ENCODE data around the gene KRTAP10-9.
"Not testable (repeated sequence)": the region's sequence is repeated elsewhere in the genome, so short reads cannot be mapped to it uniquely, and the experiment has no call there.

KRTAP10-9 gene

GRCh38 chr21:44658913-44659595 lies 32.2 kb downstream of the KRTAP10-9 start:
- no peak overlapping the region for H3K4me3 ChIP-seq (ENCODE audit: low read depth, low read length)
- no peak for TF ChIP-seq CTCF (IDR thresholded peaks at IDR 0.05; ENCODE audit: low read depth, low read length, missing control alignments)
- no peak for DNase-seq
- H3K36me3 ChIP-seq (replicated peaks), result no peaks in the 10 kb centered on the region
- in situ Hi-C loops (cut with HindIII; ENCODE audit: low pct_ligation_motif_present, low sequenced_read_pairs), result no loop called here
- no peaks in the 10 kb centered on the region for H3K27me3 ChIP-seq (replicated peaks)
- no peak overlapping the region for H3K27ac ChIP-seq

- H3K27ac ChIP-seq; DNase-seq; in situ Hi-C loops (cut with HindIII; ENCODE audit: low pct_ligation_motif_present, low sequenced_read_pairs); H3K4me3 ChIP-seq (ENCODE audit: low read depth, low read length); H3K36me3 ChIP-seq (replicated peaks); H3K27me3 ChIP-seq (replicated peaks): not testable (repeated sequence)
Observed at GRCh38 chr21:44661567-44661966, 34.7 kb downstream of the KRTAP10-9 start.

- DNase-seq, result no peak
- no peaks in the 10 kb centered on the region for H3K36me3 ChIP-seq (replicated peaks)
- in situ Hi-C loops (cut with HindIII; ENCODE audit: low pct_ligation_motif_present, low sequenced_read_pairs), result no loop called here
- no peak overlapping the region for H3K4me3 ChIP-seq (ENCODE audit: low read depth, low read length)
- H3K27ac ChIP-seq, result no peak overlapping the region
- no peak for TF ChIP-seq CTCF (IDR thresholded peaks at IDR 0.05; ENCODE audit: low read depth, low read length, missing control alignments)
- H3K27me3 ChIP-seq (replicated peaks), result no peaks in the 10 kb centered on the region
Observed at GRCh38 chr21:44664691-44665090, 37.8 kb downstream of the KRTAP10-9 start.

GRCh38 chr21:44666401-44667320 lies 39.8 kb downstream of the KRTAP10-9 start, which contains the start of gene KRTAP12-2:
Gene KRTAP12-2 (minus strand): TSS chr21:44666927. CDS start chr21:44666886, 41 bp downstream.
- TF ChIP-seq CTCF (IDR thresholded peaks at IDR 0.05; ENCODE audit: low read depth, low read length, missing control alignments), result no peak
- Histone ChIP-seq H3K27me3 (replicated peaks) (no peaks in the 10 kb centered on the region), H3K36me3 (replicated peaks) (no peaks in the 10 kb centered on the region), H3K27ac (no peak within 1 kb of the TSS), H3K4me3 (ENCODE audit: low read depth, low read length) (no peak within 1 kb of the TSS)
- DNase-seq, result no peak
- in situ Hi-C loops (cut with HindIII; ENCODE audit: low pct_ligation_motif_present, low sequenced_read_pairs), result no loop called here

DNA sequence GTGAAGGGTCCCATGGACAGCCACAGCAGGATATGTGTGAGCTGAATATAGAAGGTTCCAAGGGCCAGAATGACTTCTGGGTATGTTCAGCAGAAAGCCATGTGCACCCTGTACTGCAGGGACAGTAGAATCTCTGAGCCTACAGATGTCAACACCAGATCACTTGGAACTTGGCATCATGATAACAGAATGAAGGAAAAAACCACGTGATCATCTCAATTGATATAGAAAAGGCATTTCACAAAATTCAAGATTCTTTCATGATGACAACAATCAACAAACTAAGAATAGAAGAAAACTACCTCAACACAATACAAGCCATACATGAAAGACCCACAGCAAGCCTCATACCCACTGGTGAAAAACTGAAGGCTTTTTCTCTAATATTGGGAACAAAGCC lies 40.7 kb downstream of the KRTAP10-9 start:
- no peak for TF ChIP-seq CTCF (IDR thresholded peaks at IDR 0.05; ENCODE audit: low read depth, low read length, missing control alignments)
- no peak overlapping the region for H3K4me3 ChIP-seq (ENCODE audit: low read depth, low read length)
- H3K27me3 ChIP-seq (replicated peaks), result no peaks in the 10 kb centered on the region
- DNase-seq, result no peak
- no peaks in the 10 kb centered on the region for H3K36me3 ChIP-seq (replicated peaks)
- in situ Hi-C loops (cut with HindIII; ENCODE audit: low pct_ligation_motif_present, low sequenced_read_pairs), result no loop called here
- no peak overlapping the region for H3K27ac ChIP-seq
